Type B pancreatic cell (in vitro differentiated cells): Measurements from ENCODE around the gene SMARCD3. TPM values are rescaled to one million over a fixed set of nuclear protein-coding genes. Genes with fewer than 3 reads are reported as not detected.

Experiments used
- DNase-seq: peaks from one replicate; pipeline ENCODE4 v3.0.0; 2021; ENCODE audit warnings: mixed read lengths; ENCODE audit not compliant: unreplicated experiment; ENCODE audit errors: extremely low spot score
- H3K27ac Mint-ChIP-seq: 2 replicates; pipeline ENCODE4 v1.8.0; 2021; ENCODE audit warnings: mild to moderate bottlenecking, mixed read lengths
- H3K27me3 Mint-ChIP-seq: 2 replicates; pipeline ENCODE4 v1.8.0; 2021; ENCODE audit warnings: mixed read lengths
- H3K36me3 Mint-ChIP-seq: 2 replicates; pipeline ENCODE4 v1.8.0; 2021; ENCODE audit warnings: mixed read lengths
- H3K4me1 Mint-ChIP-seq: one replicate; pipeline ENCODE4 v1.8.0; 2021; ENCODE audit warnings: mixed read lengths; ENCODE audit not compliant: unreplicated experiment
- H3K4me3 Mint-ChIP-seq: 2 replicates; pipeline ENCODE4 v1.8.0; 2021; ENCODE audit warnings: mild to moderate bottlenecking, mixed read lengths
- H3K9me3 Mint-ChIP-seq: 2 replicates; pipeline ENCODE4 v1.8.0; 2021; ENCODE audit warnings: mixed read lengths
- long read RNA-seq: library from polyadenylated mRNA; unstranded; transcript quantifications from one replicate; pipeline ENCODE4 v2.0.0, GENCODE V29; 2020
- total RNA-seq: library from RNA; stranded (reverse); gene quantifications from 2 replicates; pipeline ENCODE4 v1.2.1, GENCODE V29; 2021; ENCODE audit warnings: low replicate concordance
- TF ChIP-seq, protein P1 (sequence below): fragments of 200-600 bp; sonication (generic); conservative IDR thresholded peaks from 2 replicates; pipeline ENCODE4 v1.5.0; 2021; ENCODE audit warnings: antibody characterized with exemption, mild to moderate bottlenecking

SMARCD3 gene
- total RNA-seq = 20.0 and 58.4 TPM in 2 replicates
- long read RNA-seq, partial matches to known transcripts = 1 of 1 reads
- long read RNA-seq, other reads (novel, unspliced or antisense) = 0 of 1 reads

DNA sequence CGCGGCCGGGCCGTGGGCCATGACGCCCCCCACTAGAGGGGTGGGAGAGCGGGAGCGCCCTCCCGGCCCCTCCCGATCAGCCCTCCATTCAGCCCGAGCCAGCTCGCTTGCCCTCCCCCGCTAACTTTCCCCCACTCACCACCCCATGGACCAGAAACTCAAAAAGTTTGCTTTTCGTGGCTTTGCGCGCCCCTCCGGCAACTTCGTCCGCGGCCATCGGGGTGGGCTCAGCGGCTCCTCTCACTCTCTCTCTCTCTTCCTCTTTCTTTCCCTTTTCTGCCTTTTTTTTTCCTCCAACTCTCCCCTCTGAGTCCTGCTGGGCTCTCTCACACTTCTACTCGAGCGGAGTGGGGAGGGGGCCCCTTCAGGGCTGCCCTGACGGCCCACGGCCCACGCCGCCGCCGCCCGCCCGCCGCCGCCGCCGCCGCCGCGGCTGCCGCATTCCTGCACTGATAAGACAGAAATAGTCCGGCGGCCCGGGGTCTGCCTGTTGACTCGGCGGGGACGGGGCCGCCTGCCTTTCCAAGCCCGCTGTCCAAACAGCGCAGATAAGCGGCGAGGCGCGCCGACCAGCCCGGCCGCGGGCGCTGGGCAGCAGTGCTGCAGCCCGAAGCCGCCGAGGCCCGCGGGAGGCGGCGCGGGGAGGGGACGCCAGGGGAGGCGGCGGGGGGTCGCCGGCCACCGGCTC is at the start of gene SMARCD3:
Gene SMARCD3 (minus strand): TSS at position 349 of the 688 bp plus-strand sequence. CDS start 132 bp downstream, at position 217.
- H3K4me1 Mint-ChIP-seq = peaks cover 43% of the 10 kb centered on the region
- peak within 1 kb of the TSS; percentile 96 for H3K4me3 Mint-ChIP-seq
- peak; percentile 85 for DNase-seq
- no peaks in the 10 kb centered on the region for H3K9me3 Mint-ChIP-seq
- TF ChIP-seq, protein P1, sequence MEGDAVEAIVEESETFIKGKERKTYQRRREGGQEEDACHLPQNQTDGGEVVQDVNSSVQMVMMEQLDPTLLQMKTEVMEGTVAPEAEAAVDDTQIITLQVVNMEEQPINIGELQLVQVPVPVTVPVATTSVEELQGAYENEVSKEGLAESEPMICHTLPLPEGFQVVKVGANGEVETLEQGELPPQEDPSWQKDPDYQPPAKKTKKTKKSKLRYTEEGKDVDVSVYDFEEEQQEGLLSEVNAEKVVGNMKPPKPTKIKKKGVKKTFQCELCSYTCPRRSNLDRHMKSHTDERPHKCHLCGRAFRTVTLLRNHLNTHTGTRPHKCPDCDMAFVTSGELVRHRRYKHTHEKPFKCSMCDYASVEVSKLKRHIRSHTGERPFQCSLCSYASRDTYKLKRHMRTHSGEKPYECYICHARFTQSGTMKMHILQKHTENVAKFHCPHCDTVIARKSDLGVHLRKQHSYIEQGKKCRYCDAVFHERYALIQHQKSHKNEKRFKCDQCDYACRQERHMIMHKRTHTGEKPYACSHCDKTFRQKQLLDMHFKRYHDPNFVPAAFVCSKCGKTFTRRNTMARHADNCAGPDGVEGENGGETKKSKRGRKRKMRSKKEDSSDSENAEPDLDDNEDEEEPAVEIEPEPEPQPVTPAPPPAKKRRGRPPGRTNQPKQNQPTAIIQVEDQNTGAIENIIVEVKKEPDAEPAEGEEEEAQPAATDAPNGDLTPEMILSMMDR = no peak
- H3K27ac Mint-ChIP-seq = peak within 1 kb of the TSS; percentile 87
- no peaks in the 10 kb centered on the region for H3K36me3 Mint-ChIP-seq
- peaks cover 13% of the 10 kb centered on the region for H3K27me3 Mint-ChIP-seq

DNA sequence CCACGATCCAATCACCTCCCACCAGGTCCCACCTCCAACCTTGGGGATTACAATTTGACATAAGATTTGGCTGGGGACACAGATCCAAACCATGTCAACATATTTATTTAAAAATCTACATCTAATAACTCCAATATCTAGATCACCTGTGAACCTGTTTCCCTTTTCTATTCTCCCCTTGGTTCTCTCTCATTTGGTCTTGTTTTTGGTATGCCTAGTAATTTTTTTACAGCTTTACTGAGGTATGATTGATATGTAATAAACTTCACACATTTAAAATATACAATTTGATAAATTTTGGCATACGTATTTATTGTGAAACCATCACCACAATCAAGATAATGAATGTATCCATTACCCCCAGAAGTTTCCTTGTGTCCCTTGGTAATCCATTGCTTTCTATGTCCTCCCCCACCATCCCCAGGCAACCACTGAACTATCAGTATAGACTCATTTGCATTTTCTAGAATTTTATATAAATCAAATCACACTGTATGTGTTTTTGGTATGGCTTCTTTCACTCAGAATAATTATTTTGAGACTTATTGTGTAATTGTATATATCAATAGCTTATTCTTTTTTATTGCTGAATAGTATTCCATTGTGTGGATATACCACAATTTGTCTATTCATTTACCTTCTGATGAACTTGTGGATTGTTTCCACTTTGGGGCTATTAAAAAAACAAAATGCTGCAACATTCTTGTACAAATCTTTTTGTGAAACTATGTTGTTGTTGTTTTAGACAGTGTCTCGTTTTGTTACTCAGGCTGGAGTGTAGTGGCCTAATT is 47.9 kb upstream of the SMARCD3 start:
- Mint-ChIP-seq H3K4me1 (no peaks in the 10 kb centered on the region), H3K36me3 (no peaks in the 10 kb centered on the region), H3K27me3 (peaks cover 33% of the 10 kb centered on the region), H3K9me3 (no peaks in the 10 kb centered on the region), H3K4me3 (no peak overlapping the region), H3K27ac (no peak overlapping the region)
- TF ChIP-seq, protein P1 = no peak
- no peak for DNase-seq

DNA sequence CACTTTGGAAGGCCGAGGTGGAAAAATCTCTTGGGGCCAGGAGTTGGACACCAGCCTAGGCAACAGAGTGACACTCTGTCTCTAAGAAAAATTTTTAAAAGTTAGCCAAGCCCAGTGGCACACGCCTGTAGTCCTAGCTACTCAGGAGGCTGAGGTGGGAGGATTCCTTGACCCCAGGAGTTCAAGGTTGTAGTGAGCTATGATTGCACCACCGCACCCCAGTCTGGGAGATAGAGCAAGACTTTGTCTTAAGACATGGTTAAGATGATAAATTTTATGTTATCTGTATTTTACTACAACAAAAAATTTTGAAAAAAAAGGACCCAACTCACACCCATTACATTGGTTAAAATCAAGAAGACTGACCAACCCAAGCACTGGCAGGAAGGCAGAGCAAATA is 44.4 kb upstream of the SMARCD3 start:
- peaks cover 23% of the 10 kb centered on the region for H3K27me3 Mint-ChIP-seq
- H3K36me3 Mint-ChIP-seq = no peaks in the 10 kb centered on the region
- TF ChIP-seq, protein P1 = no peak
- no peaks in the 10 kb centered on the region for H3K9me3 Mint-ChIP-seq
- H3K4me1 Mint-ChIP-seq = no peaks in the 10 kb centered on the region
- no peak for DNase-seq
- H3K27ac Mint-ChIP-seq = no peak overlapping the region
- H3K4me3 Mint-ChIP-seq = no peak overlapping the region

DNA sequence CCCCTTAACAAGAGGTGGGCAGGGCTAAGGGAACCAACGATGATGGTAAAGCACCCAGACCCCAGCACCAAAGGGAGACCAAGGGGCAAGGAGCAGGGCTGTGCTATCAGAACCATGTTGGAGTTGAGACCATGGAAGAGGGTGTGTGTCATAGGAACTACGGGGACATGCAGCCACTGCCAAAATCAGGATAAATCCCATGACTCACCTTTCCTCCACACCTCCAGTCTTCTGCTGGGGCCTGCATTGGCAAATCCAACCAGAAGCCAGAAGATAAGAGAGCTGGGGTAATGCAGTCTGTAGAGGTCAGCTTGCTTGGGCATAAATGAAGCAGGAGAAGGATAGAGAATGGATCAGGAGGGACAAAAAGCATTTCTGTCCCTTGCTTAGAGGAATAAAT is 42.7 kb upstream of the SMARCD3 start:
- H3K4me3 Mint-ChIP-seq = no peak overlapping the region
- H3K9me3 Mint-ChIP-seq = no peaks in the 10 kb centered on the region
- no peak for DNase-seq
- H3K27me3 Mint-ChIP-seq = peaks cover 30% of the 10 kb centered on the region
- H3K4me1 Mint-ChIP-seq = no peaks in the 10 kb centered on the region
- H3K36me3 Mint-ChIP-seq = no peaks in the 10 kb centered on the region
- TF ChIP-seq, protein P1 = no peak
- H3K27ac Mint-ChIP-seq = no peak overlapping the region

DNA sequence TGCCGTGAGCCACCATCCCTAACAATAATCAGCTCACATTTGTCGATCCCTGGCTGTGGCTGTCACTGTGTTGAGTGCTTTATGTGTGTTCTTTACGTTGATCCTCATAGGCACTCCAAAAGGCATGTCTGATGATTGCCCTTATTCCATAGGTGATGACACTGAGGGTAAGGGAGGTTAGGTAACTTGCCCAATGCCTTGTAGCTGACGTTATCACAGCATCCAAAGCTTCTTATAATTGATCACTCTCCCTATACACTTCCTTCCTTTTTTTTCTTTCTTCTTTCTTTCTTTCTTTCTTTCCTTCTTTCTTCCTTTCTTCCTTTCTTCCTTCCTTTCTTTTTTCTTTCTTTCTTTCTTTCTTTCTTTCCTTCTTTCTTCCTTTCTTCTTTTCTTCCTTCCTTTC is 41.9 kb upstream of the SMARCD3 start:
- peaks cover 35% of the 10 kb centered on the region for H3K27me3 Mint-ChIP-seq
- no peak overlapping the region for H3K27ac Mint-ChIP-seq
- no peak for DNase-seq
- no peaks in the 10 kb centered on the region for H3K4me1 Mint-ChIP-seq
- no peaks in the 10 kb centered on the region for H3K9me3 Mint-ChIP-seq
- no peak overlapping the region for H3K4me3 Mint-ChIP-seq
- no peaks in the 10 kb centered on the region for H3K36me3 Mint-ChIP-seq
- TF ChIP-seq, protein P1 = no peak
